Stromal cell of bone marrow (primary cell): ENCODE results near the gene TPD52L2.
"Not testable (repeated sequence)": the region's sequence is repeated elsewhere in the genome, so short reads cannot be mapped to it uniquely, and the experiment has no call there.

Experiments used
- DNase-seq: peaks from one replicate; pipeline ENCODE4 v3.0.0-alpha.2; 2012; ENCODE audit warnings: low read depth

TPD52L2 gene

GRCh38 chr20:63878899-63879663, 14.0 kb downstream of the TPD52L2 start:
- no peak for DNase-seq

- DNase-seq, result not testable (repeated sequence)
Measured at GRCh38 chr20:63880901-63881300, 15.8 kb downstream of the TPD52L2 start.

GRCh38 chr20:63881451-63882226, 16.6 kb downstream of the TPD52L2 start:
- DNase-seq, result no peak

GRCh38 chr20:63882257-63883200, 17.5 kb downstream of the TPD52L2 start:
- no peak for DNase-seq

- no peak for DNase-seq
Measured at GRCh38 chr20:63883201-63883593, 18.1 kb downstream of the TPD52L2 start.

GRCh38 chr20:63884506-63885263, 19.6 kb downstream of the TPD52L2 start:
- no peak for DNase-seq

- DNase-seq, result no peak
Measured at GRCh38 chr20:63885264-63886053, 20.4 kb downstream of the TPD52L2 start.

- no peak for DNase-seq
Measured at GRCh38 chr20:63886054-63886419, 21.0 kb downstream of the TPD52L2 start.

- no peak for DNase-seq
Measured at GRCh38 chr20:63886921-63887320, 21.9 kb downstream of the TPD52L2 start.

GRCh38 chr20:63889241-63890200, 24.5 kb downstream of the TPD52L2 start:
- DNase-seq, result no peak

GRCh38 chr20:63890201-63890576, 25.1 kb downstream of the TPD52L2 start:
- no peak for DNase-seq

- DNase-seq, result no peak
Measured at GRCh38 chr20:63890616-63891015, 25.5 kb downstream of the TPD52L2 start.

- DNase-seq, result no peak
Measured at GRCh38 chr20:63891061-63892002, 26.3 kb downstream of the TPD52L2 start.

- no peak for DNase-seq
Measured at GRCh38 chr20:63892402-63892801, 27.3 kb downstream of the TPD52L2 start.

- DNase-seq, result no peak
Measured at GRCh38 chr20:63893999-63894357, 28.9 kb downstream of the TPD52L2 start.

GRCh38 chr20:63894358-63895201, 29.5 kb downstream of the TPD52L2 start, which contains the start of gene DNAJC5:
Gene DNAJC5 (plus strand): TSS chr20:63895126. CDS start chr20:63928346, 33,220 bp downstream.
- peak; percentile 81 for DNase-seq

GRCh38 chr20:63895202-63895951, 30.3 kb downstream of the TPD52L2 start:
- no peak for DNase-seq
